Endothelial cell of umbilical vein (primary cell): ENCODE data around the gene SLC25A29. TPM values are rescaled to one million over a fixed set of nuclear protein-coding genes. Genes with fewer than 3 reads are reported as not detected.
"Not testable (repeated sequence)": the region's sequence is repeated elsewhere in the genome, so short reads cannot be mapped to it uniquely, and the experiment has no call there.

Experiments used
- BruUV-seq: library from RNA; stranded (reverse); fragments of 400-500 nt; replicated peaks from 2 replicates; lab custom pipeline; 2021; lab: Mats Ljungman, UMichigan
- CTCF ChIA-PET: fragments of 300-600, 350-600 bp; sonication (Branson Sonifier 250); formaldehyde crosslinking; loops from one replicate; lab custom pipeline; 2021; ENCODE audit warnings: antibody characterized with exemption, inconsistent platforms; lab: Charles Lee
- POLR2A ChIA-PET: fragments of 300-600, 350-600 bp; sonication (Branson Sonifier 250); formaldehyde crosslinking; loops from one replicate; lab custom pipeline; 2021; ENCODE audit warnings: antibody characterized with exemption, inconsistent platforms; lab: Charles Lee
- DNase-seq: peaks from one replicate; pipeline ENCODE4 v3.0.0-alpha.2; 2011; ENCODE audit warnings: low read depth, low spot score
- FAIRE-seq: peaks from 2 replicates; lab custom pipeline; 2011; peaks lifted over from hg19 to GRCh38; lab: Jason Lieb, UNC
- H2AFZ ChIP-seq: 2 replicates; pipeline ENCODE4 v1.6.0; 2012; ENCODE audit warnings: low read depth, low read length, control low read depth, inconsistent platforms
- H3K27ac ChIP-seq: 2 replicates; pipeline ENCODE4 v1.5.1; 2011; ENCODE audit warnings: low read depth, mild to moderate bottlenecking, control low read depth, low read length, moderate library complexity; ENCODE audit not compliant: insufficient read depth
- H3K27me3 ChIP-seq, 2 experiments: 2 replicates each; pipeline versions ENCODE4 v1.6.0 to v1.6.1; 2011; ENCODE audit warnings: low read length in 2 of 2, mixed read lengths in 1 of 2; ENCODE audit not compliant: control insufficient read depth in 2 of 2, insufficient read depth in 2 of 2
- H3K36me3 ChIP-seq, 2 experiments: 2 replicates in 1 of 2; 3 replicates in 1 of 2; pipeline ENCODE4 v1.5.1; 2011; ENCODE audit warnings: low read length in 2 of 2, mild to moderate bottlenecking in 1 of 2, moderate library complexity in 1 of 2; ENCODE audit not compliant: control insufficient read depth in 2 of 2, insufficient read depth in 2 of 2; ENCODE audit errors: extremely low read depth in 1 of 2
- H3K4me1 ChIP-seq: 3 replicates; pipeline ENCODE4 v1.5.1; 2011; ENCODE audit warnings: mild to moderate bottlenecking, low read length; ENCODE audit not compliant: control insufficient read depth, insufficient read depth; ENCODE audit errors: extremely low read depth
- H3K4me2 ChIP-seq: 2 replicates; pipeline ENCODE4 v1.6.1; 2011; ENCODE audit warnings: low read length, control low read depth, mixed read lengths; ENCODE audit not compliant: insufficient read depth
- H3K4me3 ChIP-seq, 3 experiments: fragments of 200-600 bp in 1 of 3; sonication (generic), shearing (Covaris generic) in 1 of 3; replicated peaks in 1 of 3; 2 replicates each; pipeline ENCODE4 v1.5.1; 2011 to 2016; ENCODE audit warnings: control low read depth in 3 of 3, low read length in 3 of 3, mild to moderate bottlenecking in 2 of 3, inconsistent platforms in 1 of 3, low read depth in 1 of 3, moderate library complexity in 1 of 3; ENCODE audit not compliant: insufficient read depth in 1 of 3
- H3K79me2 ChIP-seq: 2 replicates; pipeline ENCODE4 v1.6.0; 2012; ENCODE audit warnings: low read length, inconsistent platforms; ENCODE audit not compliant: control insufficient read depth, insufficient read depth
- H3K9ac ChIP-seq: replicated peaks from 2 replicates; pipeline ENCODE3; 2011; ENCODE audit warnings: low read length, control low read depth; ENCODE audit not compliant: insufficient read depth; ENCODE audit errors: extremely low read depth
- H3K9me1 ChIP-seq: replicated peaks from 3 replicates; pipeline ENCODE4 v1.6.0; 2011; ENCODE audit warnings: mild to moderate bottlenecking, low read length; ENCODE audit not compliant: control insufficient read depth, insufficient read depth; ENCODE audit errors: extremely low read depth
- H3K9me3 ChIP-seq: replicated peaks from 2 replicates; pipeline ENCODE4 v1.5.1; 2012; ENCODE audit warnings: low read length, inconsistent platforms; ENCODE audit not compliant: control insufficient read depth, insufficient read depth
- H4K20me1 ChIP-seq: replicated peaks from 2 replicates; pipeline ENCODE3; 2011; ENCODE audit warnings: mild to moderate bottlenecking, low read length; ENCODE audit not compliant: control insufficient read depth, insufficient read depth; ENCODE audit errors: extremely low read depth
- EZH2 ChIP-seq: IDR thresholded peaks from 2 replicates; pipeline ENCODE4 v1.6.1; 2012; ENCODE audit warnings: borderline replicate concordance, low read depth, mild to moderate bottlenecking, moderate library complexity, low read length, inconsistent platforms; ENCODE audit not compliant: severe bottlenecking
- FOS ChIP-seq: IDR thresholded peaks from 2 replicates; pipeline ENCODE4 v1.6.1; 2011; ENCODE audit warnings: mild to moderate bottlenecking, low read length, moderate library complexity, borderline replicate concordance; ENCODE audit not compliant: insufficient read depth
- GATA2 ChIP-seq: IDR thresholded peaks from 2 replicates; pipeline ENCODE4 v1.7.0; 2011; ENCODE audit warnings: low read depth, mild to moderate bottlenecking, moderate library complexity, mixed read lengths, low read length; ENCODE audit not compliant: insufficient read length, insufficient read depth
- JUN ChIP-seq: IDR thresholded peaks from 2 replicates; pipeline ENCODE4 v1.6.1; 2011; ENCODE audit warnings: borderline replicate concordance, low read depth; ENCODE audit not compliant: insufficient read length, insufficient read depth
- MYC ChIP-seq: IDR thresholded peaks from one replicate; pipeline ENCODE4 v1.6.1; 2011; ENCODE audit warnings: mild to moderate bottlenecking, low read depth, low read length
- POLR2A ChIP-seq: IDR thresholded peaks from 2 replicates; pipeline ENCODE4 v1.6.1; 2012; ENCODE audit warnings: low read depth, mild to moderate bottlenecking, control low read depth, low read length
- POLR2AphosphoS5 ChIP-seq: IDR thresholded peaks from 2 replicates; pipeline ENCODE4 v1.6.1; 2012; ENCODE audit warnings: low read depth, mild to moderate bottlenecking, control low read depth, low read length, moderate library complexity; ENCODE audit not compliant: insufficient read depth
- dilution Hi-C: fragments of 300-500 bp; cut with MboI; formaldehyde crosslinking; loops from one replicate; pipeline ENCODE4 v1.15.0; 2019; ENCODE audit warnings: low sequenced_read_pairs; ENCODE audit not compliant: extremely low pct_ligation_motif_present
- intact Hi-C: fragments of 100-400 bp; cut with micrococcal nuclease; formaldehyde crosslinking; loops from one replicate; pipeline ENCODE4 v1.10.0; 2022
- polyA plus RNA-seq, 4 experiments: library from polyadenylated mRNA; depleted of rRNA in 3 of 4; stranded (reverse) in 3 of 4; unstranded in 1 of 4; fragments of >200 nt; gene quantifications; 2 replicates each; pipeline versions ENCODE4 v1.2.1 to v1.2.3, GENCODE V29; 2011 to 2012; ENCODE audit warnings: missing spikeins in 1 of 4
- total RNA-seq: library from RNA; stranded (reverse); gene quantifications from 2 replicates; pipeline ENCODE4 v1.2.3, GENCODE V29; 2021
- TF ChIP-seq, protein P1 (sequence below): IDR thresholded peaks from 2 replicates; pipeline ENCODE4 v1.6.1; 2011; ENCODE audit not compliant: insufficient read depth, insufficient read length
- TF ChIP-seq, protein P2 (sequence below), 2 donors: IDR thresholded peaks; 1 replicate in 1 of 2; 2 replicates in 1 of 2; pipeline ENCODE4 v1.5.1; 2011; ENCODE audit warnings: low read length in 2 of 2, mild to moderate bottlenecking in 2 of 2, moderate library complexity in 2 of 2, control low read depth in 1 of 2, inconsistent platforms in 1 of 2, low read depth in 1 of 2; ENCODE audit not compliant: insufficient read depth in 1 of 2; ENCODE audit errors: extremely low read depth in 1 of 2

Gene SLC25A29
- total and polyA plus RNA-seq, 2 donors (not counting 3 experiments of a cell fraction or from before 2014, with no cell fraction given), result 132 to 154 TPM

DNA sequence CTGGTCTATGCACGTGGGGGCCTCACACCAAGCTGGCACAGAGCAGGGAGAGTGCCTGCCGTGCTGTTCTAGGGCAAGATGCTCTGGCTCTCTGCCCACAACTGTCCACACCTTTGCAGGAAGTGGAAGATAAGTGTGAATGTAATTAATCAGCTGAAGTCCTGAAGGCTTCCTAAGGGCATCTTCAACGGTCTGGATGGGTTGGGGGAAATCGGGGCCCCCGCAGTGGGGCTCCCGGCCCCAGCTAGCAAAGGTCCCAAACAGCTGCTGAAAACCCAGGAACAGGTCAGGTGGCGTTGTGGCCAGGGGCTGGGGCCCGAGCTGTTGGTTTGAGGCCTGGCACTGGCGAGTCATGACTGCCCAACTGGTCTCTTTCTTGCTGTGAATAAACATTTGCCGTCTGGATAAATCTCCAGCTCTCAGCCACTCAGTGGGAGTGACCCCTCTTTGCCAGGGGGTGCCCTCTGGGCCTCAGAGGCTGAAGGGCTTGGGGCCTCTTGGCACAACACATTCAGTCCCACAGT is 6.7 kb upstream of the SLC25A29 start:
- Histone ChIP-seq H3K27ac (no peak overlapping the region), H3K9ac (no peak overlapping the region), H3K79me2 (no peaks in the 10 kb centered on the region), H3K36me3 (no peaks in the 10 kb centered on the region), H3K9me3 (no peaks in the 10 kb centered on the region), H2AFZ (no peak overlapping the region), H4K20me1 (no peaks in the 10 kb centered on the region), H3K4me2 (no peak overlapping the region), H3K27me3 (no peaks in the 10 kb centered on the region), H3K4me1 (peaks cover 11% of the 10 kb centered on the region), H3K4me3 (no peak overlapping the region), H3K9me1 (no peaks in the 10 kb centered on the region)
- no peak for FAIRE-seq
- DNase-seq, result no peak
- intact Hi-C loops (no loop called here), dilution Hi-C loops (no loop called here)
- ChIA-PET CTCF (interaction anchor here (0.8 kb wide), 1 partner anchor 28 kb away, joined by 3 read pairs; no protein-coding TSS in a partner anchor), POLR2A (no interaction called here)
- TF ChIP-seq POLR2A (no peak), JUN (no peak), MYC (no peak), EZH2 (no peak), FOS (no peak), GATA2 (no peak), POLR2AphosphoS5 (no peak)
- TF ChIP-seq, protein P1, sequence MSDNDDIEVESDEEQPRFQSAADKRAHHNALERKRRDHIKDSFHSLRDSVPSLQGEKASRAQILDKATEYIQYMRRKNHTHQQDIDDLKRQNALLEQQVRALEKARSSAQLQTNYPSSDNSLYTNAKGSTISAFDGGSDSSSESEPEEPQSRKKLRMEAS, result no peak
- TF ChIP-seq, protein P2, sequence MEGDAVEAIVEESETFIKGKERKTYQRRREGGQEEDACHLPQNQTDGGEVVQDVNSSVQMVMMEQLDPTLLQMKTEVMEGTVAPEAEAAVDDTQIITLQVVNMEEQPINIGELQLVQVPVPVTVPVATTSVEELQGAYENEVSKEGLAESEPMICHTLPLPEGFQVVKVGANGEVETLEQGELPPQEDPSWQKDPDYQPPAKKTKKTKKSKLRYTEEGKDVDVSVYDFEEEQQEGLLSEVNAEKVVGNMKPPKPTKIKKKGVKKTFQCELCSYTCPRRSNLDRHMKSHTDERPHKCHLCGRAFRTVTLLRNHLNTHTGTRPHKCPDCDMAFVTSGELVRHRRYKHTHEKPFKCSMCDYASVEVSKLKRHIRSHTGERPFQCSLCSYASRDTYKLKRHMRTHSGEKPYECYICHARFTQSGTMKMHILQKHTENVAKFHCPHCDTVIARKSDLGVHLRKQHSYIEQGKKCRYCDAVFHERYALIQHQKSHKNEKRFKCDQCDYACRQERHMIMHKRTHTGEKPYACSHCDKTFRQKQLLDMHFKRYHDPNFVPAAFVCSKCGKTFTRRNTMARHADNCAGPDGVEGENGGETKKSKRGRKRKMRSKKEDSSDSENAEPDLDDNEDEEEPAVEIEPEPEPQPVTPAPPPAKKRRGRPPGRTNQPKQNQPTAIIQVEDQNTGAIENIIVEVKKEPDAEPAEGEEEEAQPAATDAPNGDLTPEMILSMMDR (IDR thresholded peaks at IDR 0.05; ENCODE audit: extremely low read depth in 1 of 2, insufficient read depth in 1 of 2, low read depth in 1 of 2, low read length in 2 of 2), result no peak
- BruUV-seq, result no TSS peak

DNA sequence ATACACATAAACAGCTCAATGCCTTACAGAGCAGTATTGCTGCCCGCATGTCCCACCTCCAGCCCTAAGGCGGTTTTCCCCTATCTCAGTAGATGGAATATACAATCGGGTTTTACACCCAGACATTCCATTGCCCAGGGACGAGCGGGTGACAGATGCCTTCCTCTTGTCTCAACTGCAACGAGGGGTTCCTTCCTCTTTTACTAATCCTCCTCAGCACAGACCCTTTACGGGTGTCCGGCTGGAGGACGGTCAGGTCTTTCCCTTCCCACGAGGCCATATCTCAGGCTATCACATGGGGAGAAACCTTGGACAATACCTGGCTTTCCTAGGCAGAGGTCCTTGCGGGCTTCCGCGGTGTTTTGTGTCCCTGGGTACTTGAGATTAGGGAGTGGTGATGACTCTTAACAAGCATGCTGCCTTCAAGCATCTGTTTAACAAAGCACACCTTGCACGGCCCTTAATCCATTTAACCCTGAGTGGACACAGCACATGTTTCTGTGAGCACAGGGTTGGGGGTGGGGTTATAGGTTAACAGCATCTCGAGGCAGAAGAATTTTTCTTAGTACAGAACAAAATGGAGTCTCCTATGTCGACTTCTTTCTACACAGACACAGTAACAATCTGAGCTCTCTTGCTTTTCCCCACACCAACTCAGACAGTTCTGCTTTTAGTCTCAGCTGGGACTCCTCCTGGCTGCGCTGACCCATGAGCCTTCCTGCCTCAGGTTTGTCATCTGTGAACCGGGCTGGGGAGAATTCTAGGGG is 6.0 kb upstream of the SLC25A29 start:
- FAIRE-seq, H3K9ac ChIP-seq, H3K79me2 ChIP-seq, H2AFZ ChIP-seq, POLR2A ChIA-PET, H3K36me3 ChIP-seq, H4K20me1 ChIP-seq, DNase-seq, dilution Hi-C loops, CTCF ChIA-PET, H3K4me3 ChIP-seq, H3K4me2 ChIP-seq, H3K27me3 ChIP-seq, BruUV-seq, intact Hi-C loops, H3K9me1 ChIP-seq, H3K27ac ChIP-seq, H3K9me3 ChIP-seq: not testable (repeated sequence)
- peaks cover 18% of the 10 kb centered on the region for H3K4me1 ChIP-seq
